ENCODE measurements around the gene PCDHGB5. TPM values are rescaled to one million over a fixed set of nuclear protein-coding genes. Genes with fewer than 3 reads are reported as not detected.

PCDHGB5 gene
- total RNA-seq, 2 donors from 2014 or later, result 1.3 to 17.3 TPM

- Histone ChIP-seq H3K27ac (ENCODE audit: low read depth, low read length) (no peak overlapping the region), H3K36me3 (ENCODE audit: control insufficient read depth, insufficient read depth, low read length) (no peaks in the 10 kb centered on the region), H3K9ac (ENCODE audit: extremely low read depth, low read length, poor library complexity, severe bottlenecking) (no peak overlapping the region), H3K4me3 (ENCODE audit: low read length) (no peak overlapping the region), H3K4me1 (ENCODE audit: control insufficient read depth, insufficient read depth, low read length) (no peaks in the 10 kb centered on the region), H3K27me3 (ENCODE audit: control insufficient read depth, insufficient read depth, low read length, poor library complexity, severe bottlenecking) (no peaks in the 10 kb centered on the region), H3K9me3 (ENCODE audit: control insufficient read depth, low read length) (peaks cover 57% of the 10 kb centered on the region)
- no peak for TF ChIP-seq CTCF (conservative IDR thresholded peaks at IDR 0.05)
- no peak overlapping the region for H3K27ac Mint-ChIP-seq
- DNase-seq, result no peak
- H3K4me1 Mint-ChIP-seq, result no peaks in the 10 kb centered on the region
- peaks cover 51% of the 10 kb centered on the region for H3K36me3 Mint-ChIP-seq (ENCODE audit: low read depth)
- no peak overlapping the region for H3K4me3 Mint-ChIP-seq
- H3K9me3 Mint-ChIP-seq, result peaks cover 73% of the 10 kb centered on the region
- H3K27me3 Mint-ChIP-seq (ENCODE audit: insufficient read depth), result no peaks in the 10 kb centered on the region
These were observed 35.0 kb upstream of the PCDHGB5 start for GRCh38 chr5:141362719-141363118.

- H3K9me3 Mint-ChIP-seq, result peaks cover 68% of the 10 kb centered on the region
- H3K27me3 Mint-ChIP-seq (ENCODE audit: insufficient read depth), result no peaks in the 10 kb centered on the region
These were observed 33.6 kb upstream of the PCDHGB5 start, which contains the start of gene PCDHGA5 for GRCh38 chr5:141363952-141364660. TSS of gene PCDHGA5 (plus strand) at chr5:141364162. CDS start at chr5:141364331, 169 bp downstream.

GRCh38 chr5:141366016-141366896 is 31.5 kb upstream of the PCDHGB5 start:
- H3K9me3 ChIP-seq (ENCODE audit: control insufficient read depth, low read length), result peaks cover 43% of the 10 kb centered on the region
- Mint-ChIP-seq H3K27ac (no peak overlapping the region), H3K4me1 (no peaks in the 10 kb centered on the region), H3K36me3 (ENCODE audit: low read depth) (peaks cover 47% of the 10 kb centered on the region), H3K9me3 (peaks cover 68% of the 10 kb centered on the region), H3K4me3 (no peak overlapping the region), H3K27me3 (ENCODE audit: insufficient read depth) (no peaks in the 10 kb centered on the region)
- no peak overlapping the region for H3K27ac ChIP-seq (ENCODE audit: low read depth, low read length)
- no peaks in the 10 kb centered on the region for H3K36me3 ChIP-seq (ENCODE audit: control insufficient read depth, insufficient read depth, low read length)
- no peak for DNase-seq
- WGBS, 2 experiments (ENCODE audit: insufficient coverage in 1 of 2, insufficient read length in 1 of 2), result 96% methylated on average over 43 to 46 of the region's 46 CpGs
- no peak overlapping the region for H3K4me3 ChIP-seq (ENCODE audit: low read length)
- no peak overlapping the region for H3K9ac ChIP-seq (ENCODE audit: extremely low read depth, low read length, poor library complexity, severe bottlenecking)
- H3K27me3 ChIP-seq (ENCODE audit: control insufficient read depth, insufficient read depth, low read length, poor library complexity, severe bottlenecking), result no peaks in the 10 kb centered on the region
- no peak for TF ChIP-seq CTCF (conservative IDR thresholded peaks at IDR 0.05)
- no peaks in the 10 kb centered on the region for H3K4me1 ChIP-seq (ENCODE audit: control insufficient read depth, insufficient read depth, low read length)

More at GRCh38 chr5:141363952-141364660, 33.6 kb upstream of the PCDHGB5 start, which contains the start of gene PCDHGA5:
- Histone ChIP-seq H3K4me1 (ENCODE audit: control insufficient read depth, insufficient read depth, low read length) (no peaks in the 10 kb centered on the region), H3K9ac (ENCODE audit: extremely low read depth, low read length, poor library complexity, severe bottlenecking) (no peak within 1 kb of the TSS), H3K4me3 (ENCODE audit: low read length) (no peak within 1 kb of the TSS), H3K27me3 (ENCODE audit: control insufficient read depth, insufficient read depth, low read length, poor library complexity, severe bottlenecking) (no peaks in the 10 kb centered on the region), H3K27ac (ENCODE audit: low read depth, low read length) (no peak within 1 kb of the TSS), H3K36me3 (ENCODE audit: control insufficient read depth, insufficient read depth, low read length) (no peaks in the 10 kb centered on the region), H3K9me3 (ENCODE audit: control insufficient read depth, low read length) (peaks cover 47% of the 10 kb centered on the region)
- WGBS, 2 experiments (ENCODE audit: insufficient coverage in 1 of 2, insufficient read length in 1 of 2), result 96% methylated on average over 28 to 33 of the region's 34 CpGs
- H3K4me1 Mint-ChIP-seq, result no peaks in the 10 kb centered on the region
- H3K4me3 Mint-ChIP-seq, result no peak within 1 kb of the TSS
- no peak within 1 kb of the TSS for H3K27ac Mint-ChIP-seq
- peaks cover 50% of the 10 kb centered on the region for H3K36me3 Mint-ChIP-seq (ENCODE audit: low read depth)
- no peak for TF ChIP-seq CTCF (conservative IDR thresholded peaks at IDR 0.05)
- no peak for DNase-seq

Measured in endodermal cell (in vitro differentiated cells).